K562 (cell line): ENCODE measurements around the gene ZMIZ1. TPM values are rescaled to one million over a fixed set of nuclear protein-coding genes. Genes with fewer than 3 reads are reported as not detected.

Experiments used
- BMI1 ChIP-seq: fragments of 150-350 bp; IDR thresholded peaks from 2 replicates; pipeline ENCODE4 v1.6.1; 2014; ENCODE audit warnings: low read length
- CHD4 ChIP-seq: fragments of 200-600 bp; sonication (generic); IDR thresholded peaks from 3 replicates; pipeline ENCODE4 v1.6.1; 2012; ENCODE audit warnings: low read depth, mild to moderate bottlenecking, mixed read lengths, low read length, inconsistent platforms; ENCODE audit not compliant: insufficient read depth, insufficient replicate concordance, poor library complexity, severe bottlenecking
- DACH1 ChIP-seq: fragments of 450-650 bp; IDR thresholded peaks from 2 replicates; pipeline ENCODE4 v1.6.1; 2018; ENCODE audit not compliant: partially characterized antibody
- FOXA1 ChIP-seq: fragments of 450-650 bp; IDR thresholded peaks from 2 replicates; pipeline ENCODE4 v1.6.1; 2016; ENCODE audit warnings: mild to moderate bottlenecking, borderline replicate concordance
- GTF2A2 ChIP-seq: IDR thresholded peaks from 2 replicates; pipeline ENCODE4 v1.6.1; 2016; ENCODE audit warnings: mild to moderate bottlenecking, missing genetic modification characterization, missing compliant biosample characterization
- NCOA6 ChIP-seq: fragments of 450-650 bp; IDR thresholded peaks from 2 replicates; pipeline ENCODE4 v1.6.1; 2017; ENCODE audit warnings: mild to moderate bottlenecking
- PPARD ChIP-seq: fragments of 250-450 bp; sonication (Bioruptor Pico); IDR thresholded peaks from 2 replicates; pipeline ENCODE4 v1.8.0; 2022; ENCODE audit warnings: inconsistent platforms, mild to moderate bottlenecking, moderate library complexity
- ZNF197 ChIP-seq: fragments of 200-800 bp; sonication (Bioruptor generic); IDR thresholded peaks from 2 replicates; pipeline ENCODE4 v1.6.1; 2016; ENCODE audit warnings: low read depth, missing genetic modification characterization, missing compliant biosample characterization
- polyA plus RNA-seq, 8 experiments: library from polyadenylated mRNA; depleted of rRNA in 4 of 8; stranded (reverse) in 5 of 8; unstranded in 3 of 8; fragments of >200 nt; fragmentation: Nextera tagmentation in 2 of 8; fragmentation: Illumina TruSeq in 1 of 8; extraction: Ambion mirVana in 2 of 8; extraction: Trizol in 1 of 8; gene quantifications; 2 replicates each; pipeline versions ENCODE4 v1.2.1 to v1.2.3, GENCODE V29; 2011 to 2014; ENCODE audit warnings: inconsistent platforms in 1 of 8, missing spikeins in 1 of 8
- total RNA-seq, 7 experiments: library from RNA; depleted of rRNA in 6 of 7; stranded (reverse); fragments of >200 nt in 6 of 7; fragmentation: Illumina TruSeq in 2 of 7; extraction: Trizol in 2 of 7; gene quantifications; 2 replicates each; pipeline versions ENCODE4 v1.2.1 to v1.2.3, GENCODE V29; 2011 to 2021; ENCODE audit warnings: low replicate concordance in 1 of 7
- TF ChIP-seq, protein P1 (sequence below), 2 experiments: fragments of 450-650 bp; IDR thresholded peaks; 2 replicates each; pipeline ENCODE4 v1.6.1; 2018; ENCODE audit warnings: mild to moderate bottlenecking in 2 of 2, low read depth in 1 of 2; ENCODE audit not compliant: partially characterized antibody in 2 of 2

ZMIZ1 gene
- total and polyA plus RNA-seq, 9 of the 15 experiments (the other 6 are each of a cell fraction or from before 2014, with no cell fraction given) = 1.0 to 37.3 (median 4.3) TPM

DNA sequence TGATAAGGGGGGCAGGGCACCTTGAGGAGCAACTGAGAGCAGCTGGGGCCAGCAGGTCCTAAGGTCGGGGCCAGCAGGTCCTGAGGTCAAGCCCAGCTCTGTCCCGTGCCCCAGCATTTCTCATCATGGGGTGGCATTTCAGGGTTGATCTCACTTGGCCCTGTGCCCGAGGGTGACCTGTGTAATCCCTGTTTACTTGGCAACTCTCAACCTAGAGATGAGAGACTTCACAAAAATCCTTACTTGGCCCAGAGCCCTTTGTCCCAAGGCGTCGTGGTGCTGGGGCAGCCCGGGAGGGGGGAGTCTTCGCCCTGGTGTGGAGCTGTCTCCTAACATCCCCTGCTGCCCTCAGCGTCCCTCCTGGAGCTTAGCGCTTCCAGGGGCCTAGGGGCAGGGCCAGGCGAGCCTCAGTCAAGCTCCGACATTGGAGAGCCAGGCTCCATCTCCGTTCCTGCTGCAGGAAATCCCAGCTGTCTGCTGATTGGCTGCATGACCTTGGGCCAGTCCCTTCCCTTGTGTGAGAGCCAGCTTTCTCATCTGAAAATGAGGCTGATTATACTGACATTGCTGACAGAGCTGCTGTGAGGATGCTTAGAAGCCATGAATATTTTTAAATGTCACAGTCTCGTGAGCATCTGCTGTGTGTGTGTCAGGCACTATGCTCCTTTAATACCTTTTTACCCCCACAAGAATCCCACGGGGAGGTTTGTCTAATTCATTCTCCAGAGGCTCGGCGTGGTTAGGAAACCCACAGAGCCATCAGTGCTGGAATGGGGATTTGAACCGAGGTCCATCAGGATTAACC, 94.3 kb downstream of the ZMIZ1 start (continued):
- TF ChIP-seq, protein P1, sequence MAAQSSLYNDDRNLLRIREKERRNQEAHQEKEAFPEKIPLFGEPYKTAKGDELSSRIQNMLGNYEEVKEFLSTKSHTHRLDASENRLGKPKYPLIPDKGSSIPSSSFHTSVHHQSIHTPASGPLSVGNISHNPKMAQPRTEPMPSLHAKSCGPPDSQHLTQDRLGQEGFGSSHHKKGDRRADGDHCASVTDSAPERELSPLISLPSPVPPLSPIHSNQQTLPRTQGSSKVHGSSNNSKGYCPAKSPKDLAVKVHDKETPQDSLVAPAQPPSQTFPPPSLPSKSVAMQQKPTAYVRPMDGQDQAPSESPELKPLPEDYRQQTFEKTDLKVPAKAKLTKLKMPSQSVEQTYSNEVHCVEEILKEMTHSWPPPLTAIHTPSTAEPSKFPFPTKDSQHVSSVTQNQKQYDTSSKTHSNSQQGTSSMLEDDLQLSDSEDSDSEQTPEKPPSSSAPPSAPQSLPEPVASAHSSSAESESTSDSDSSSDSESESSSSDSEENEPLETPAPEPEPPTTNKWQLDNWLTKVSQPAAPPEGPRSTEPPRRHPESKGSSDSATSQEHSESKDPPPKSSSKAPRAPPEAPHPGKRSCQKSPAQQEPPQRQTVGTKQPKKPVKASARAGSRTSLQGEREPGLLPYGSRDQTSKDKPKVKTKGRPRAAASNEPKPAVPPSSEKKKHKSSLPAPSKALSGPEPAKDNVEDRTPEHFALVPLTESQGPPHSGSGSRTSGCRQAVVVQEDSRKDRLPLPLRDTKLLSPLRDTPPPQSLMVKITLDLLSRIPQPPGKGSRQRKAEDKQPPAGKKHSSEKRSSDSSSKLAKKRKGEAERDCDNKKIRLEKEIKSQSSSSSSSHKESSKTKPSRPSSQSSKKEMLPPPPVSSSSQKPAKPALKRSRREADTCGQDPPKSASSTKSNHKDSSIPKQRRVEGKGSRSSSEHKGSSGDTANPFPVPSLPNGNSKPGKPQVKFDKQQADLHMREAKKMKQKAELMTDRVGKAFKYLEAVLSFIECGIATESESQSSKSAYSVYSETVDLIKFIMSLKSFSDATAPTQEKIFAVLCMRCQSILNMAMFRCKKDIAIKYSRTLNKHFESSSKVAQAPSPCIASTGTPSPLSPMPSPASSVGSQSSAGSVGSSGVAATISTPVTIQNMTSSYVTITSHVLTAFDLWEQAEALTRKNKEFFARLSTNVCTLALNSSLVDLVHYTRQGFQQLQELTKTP (IDR thresholded peaks at IDR 0.05; ENCODE audit: low read depth in 1 of 2, partially characterized antibody in 2 of 2) = no peak
- no peak for TF ChIP-seq CHD4
- TF ChIP-seq FOXA1 = no peak
- no peak for TF ChIP-seq GTF2A2 (tag)
- TF ChIP-seq NCOA6 = no peak
- no peak for TF ChIP-seq ZNF197 (CRISPR knock-in tag)
- no peak for TF ChIP-seq PPARD (CRISPR knock-in tag)
- TF ChIP-seq BMI1 = no peak
- TF ChIP-seq DACH1 = no peak
